ENCODE data around the gene CARS2.

DNA sequence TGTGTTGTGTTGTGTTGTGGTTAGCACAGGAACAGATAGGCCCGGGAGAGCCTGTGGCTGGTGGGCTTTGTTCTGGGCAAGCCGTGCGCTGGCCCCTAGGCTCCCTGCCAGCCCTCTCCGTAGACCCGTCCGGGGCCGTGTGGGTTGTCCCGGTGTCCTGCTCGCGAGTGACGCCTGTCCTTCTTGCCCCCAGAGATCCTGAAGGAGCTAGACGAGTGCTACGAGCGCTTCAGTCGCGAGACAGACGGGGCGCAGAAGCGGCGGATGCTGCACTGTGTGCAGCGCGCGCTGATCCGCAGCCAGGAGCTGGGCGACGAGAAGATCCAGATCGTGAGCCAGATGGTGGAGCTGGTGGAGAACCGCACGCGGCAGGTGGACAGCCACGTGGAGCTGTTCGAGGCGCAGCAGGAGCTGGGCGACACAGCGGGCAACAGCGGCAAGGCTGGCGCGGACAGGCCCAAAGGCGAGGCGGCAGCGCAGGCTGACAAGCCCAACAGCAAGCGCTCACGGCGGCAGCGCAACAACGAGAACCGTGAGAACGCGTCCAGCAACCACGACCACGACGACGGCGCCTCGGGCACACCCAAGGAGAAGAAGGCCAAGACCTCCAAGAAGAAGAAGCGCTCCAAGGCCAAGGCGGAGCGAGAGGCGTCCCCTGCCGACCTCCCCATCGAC is 13.3 kb upstream of the CARS2 start:
- TF ChIP-seq CTCF (IDR thresholded peaks at IDR 0.05 in 4 of 5, conservative IDR thresholded peaks at IDR 0.05 in 1 of 5) (no peak), POLR2A (IDR thresholded peaks at IDR 0.05) (no peak)
